GM19238 (cell line): ENCODE data around the gene CRY1.
A peak's percentile ranks its signal among the peaks of the same experiment; 100 is the strongest.

Experiments used
- DNase-seq: peaks from one replicate; pipeline ENCODE4 v3.0.0; 2011; ENCODE audit warnings: low spot score; ENCODE audit not compliant: insufficient read length

Gene CRY1

DNA sequence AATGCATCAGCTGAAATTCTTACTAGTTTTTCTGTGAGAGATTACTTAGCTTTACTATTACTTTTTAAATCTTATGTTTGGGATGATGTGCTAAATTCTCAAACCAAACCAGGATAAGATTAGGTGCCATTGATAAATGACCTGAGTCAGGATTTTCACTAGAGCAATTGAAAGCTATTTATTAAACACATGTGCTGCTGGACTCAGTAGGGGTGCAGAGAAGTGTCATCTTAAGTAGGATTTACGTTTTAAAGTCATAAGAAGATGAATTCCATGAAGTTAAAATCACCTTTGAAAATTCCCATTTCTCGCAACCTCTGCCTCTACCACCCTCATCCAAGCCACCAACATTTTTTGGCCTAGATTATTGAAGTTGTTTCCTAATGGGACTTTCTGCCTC lies 128.8 kb downstream of the CRY1 start:
- DNase-seq, result no peak

DNA sequence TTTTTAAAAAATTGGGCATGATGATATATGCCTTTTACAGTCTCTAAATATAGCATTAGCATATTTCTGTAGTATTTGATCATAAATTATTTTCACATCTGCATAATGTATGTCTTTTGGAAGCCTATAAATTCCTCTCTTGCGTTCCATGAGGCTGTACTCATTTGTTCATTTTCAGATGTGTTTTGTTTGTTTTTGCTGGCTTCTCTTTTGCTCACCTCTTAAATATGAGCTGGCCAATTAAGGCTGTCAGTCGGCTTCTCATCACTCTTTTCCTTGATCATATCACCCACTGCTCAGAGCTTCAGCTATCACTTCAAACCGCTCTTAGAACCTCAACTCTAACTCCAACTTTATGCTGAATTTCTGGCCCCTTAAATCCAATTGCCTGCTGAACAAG lies 131.1 kb downstream of the CRY1 start:
- no peak for DNase-seq

DNA sequence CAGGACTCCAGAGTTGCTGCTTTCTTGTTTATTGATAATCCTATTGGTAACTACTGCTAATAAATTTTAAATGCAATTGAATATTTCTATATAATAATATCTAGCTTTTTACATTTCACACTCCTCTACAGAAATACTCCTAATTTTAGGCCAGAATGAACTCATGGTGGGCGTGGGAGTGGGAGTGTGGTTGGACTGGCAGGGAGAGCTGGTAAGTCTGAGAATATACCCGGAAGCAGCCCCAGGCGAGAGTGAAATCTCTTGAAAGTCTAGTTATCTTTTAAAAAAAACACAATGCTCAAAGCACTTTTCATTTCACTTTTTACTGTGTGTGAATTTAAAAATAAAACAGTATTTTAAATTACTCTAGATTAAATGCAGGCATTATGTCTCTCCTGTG lies 132.9 kb downstream of the CRY1 start:
- no peak for DNase-seq

DNA sequence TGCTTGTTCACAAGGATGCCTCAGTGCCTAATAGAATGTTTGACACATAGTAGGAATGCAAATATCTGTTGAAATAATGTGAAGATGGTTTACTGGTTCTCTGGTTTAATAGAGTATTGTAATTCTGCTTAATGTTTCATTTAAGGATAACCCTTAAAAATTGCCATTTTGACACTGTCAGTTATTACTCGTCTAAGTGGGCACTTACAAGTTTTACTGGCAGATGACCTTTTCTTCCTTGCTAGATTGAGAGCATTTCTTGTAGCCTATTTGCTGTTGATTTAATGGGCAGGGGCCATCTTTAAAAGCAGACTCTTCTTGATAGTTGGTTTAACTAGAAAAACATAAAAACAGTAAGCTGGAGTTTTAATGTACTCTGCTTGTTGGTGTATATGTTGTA lies 135.8 kb downstream of the CRY1 start:
- no peak for DNase-seq

DNA sequence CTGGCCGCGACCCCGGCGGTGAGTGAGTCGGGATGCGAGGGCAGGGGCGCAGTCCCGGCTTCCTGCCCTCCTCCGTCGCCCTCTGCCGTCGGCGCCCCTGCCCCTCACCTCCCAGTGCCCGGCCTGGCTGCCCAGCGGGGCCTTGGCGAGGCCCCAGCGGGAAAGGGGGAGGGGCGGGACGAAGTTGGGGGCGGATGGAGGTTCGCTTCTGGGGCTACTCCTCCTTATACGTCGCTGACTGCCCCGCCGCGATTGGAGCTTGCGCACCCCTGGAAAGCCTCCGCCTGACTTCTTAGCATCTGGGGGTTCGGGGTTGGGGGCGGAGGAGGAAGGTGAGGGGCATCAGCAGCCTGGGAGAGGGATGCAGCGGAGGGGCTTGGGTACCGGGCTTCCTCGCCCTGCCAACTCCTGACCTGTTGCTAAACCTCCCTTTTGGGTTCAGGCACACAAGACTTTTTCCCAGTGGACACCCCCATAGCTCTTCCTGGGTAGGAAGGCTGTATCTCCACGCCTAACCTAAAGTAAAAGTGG lies 137.2 kb downstream of the CRY1 start:
- peak; percentile 40 for DNase-seq

DNA sequence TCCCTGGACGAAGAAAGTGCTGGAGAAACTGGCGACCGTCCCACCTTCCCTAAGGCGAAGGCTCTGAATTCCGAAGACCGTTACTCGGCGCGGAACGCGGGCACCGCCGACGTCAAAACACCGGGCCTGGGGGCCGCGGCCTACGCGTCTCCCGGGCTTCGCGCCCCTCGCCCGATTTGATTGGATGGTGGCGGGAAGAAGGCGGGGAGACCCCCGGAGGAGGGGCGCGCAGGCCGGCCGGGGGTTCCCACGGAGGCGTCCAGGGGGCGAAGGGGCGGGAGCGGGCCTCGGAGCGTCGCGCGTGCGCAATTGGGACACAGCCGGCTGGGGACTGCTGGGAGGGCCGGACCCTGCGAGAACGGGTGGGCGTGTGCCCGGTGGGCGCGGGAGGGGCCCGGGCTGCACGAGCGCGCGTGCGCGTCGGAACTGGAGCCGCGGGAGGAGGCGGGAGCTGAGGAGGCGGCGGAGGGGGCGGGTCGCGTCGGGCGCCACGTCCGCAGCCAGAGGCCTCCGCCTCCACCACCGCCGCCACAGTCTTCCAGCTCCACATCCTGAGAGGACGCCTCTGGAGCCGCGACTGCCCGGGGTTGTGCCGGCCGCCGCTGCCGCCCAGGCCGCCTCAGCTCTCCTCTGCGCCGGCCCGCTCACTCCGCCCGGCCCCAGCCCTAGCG lies 137.8 kb downstream of the CRY1 start, which contains the start of gene TMEM263:
TSS of gene TMEM263 (plus strand) at position 531 of the 671 bp plus-strand sequence. CDS start 11,210 bp downstream, outside the sequence.
- peak; percentile 86 for DNase-seq

DNA sequence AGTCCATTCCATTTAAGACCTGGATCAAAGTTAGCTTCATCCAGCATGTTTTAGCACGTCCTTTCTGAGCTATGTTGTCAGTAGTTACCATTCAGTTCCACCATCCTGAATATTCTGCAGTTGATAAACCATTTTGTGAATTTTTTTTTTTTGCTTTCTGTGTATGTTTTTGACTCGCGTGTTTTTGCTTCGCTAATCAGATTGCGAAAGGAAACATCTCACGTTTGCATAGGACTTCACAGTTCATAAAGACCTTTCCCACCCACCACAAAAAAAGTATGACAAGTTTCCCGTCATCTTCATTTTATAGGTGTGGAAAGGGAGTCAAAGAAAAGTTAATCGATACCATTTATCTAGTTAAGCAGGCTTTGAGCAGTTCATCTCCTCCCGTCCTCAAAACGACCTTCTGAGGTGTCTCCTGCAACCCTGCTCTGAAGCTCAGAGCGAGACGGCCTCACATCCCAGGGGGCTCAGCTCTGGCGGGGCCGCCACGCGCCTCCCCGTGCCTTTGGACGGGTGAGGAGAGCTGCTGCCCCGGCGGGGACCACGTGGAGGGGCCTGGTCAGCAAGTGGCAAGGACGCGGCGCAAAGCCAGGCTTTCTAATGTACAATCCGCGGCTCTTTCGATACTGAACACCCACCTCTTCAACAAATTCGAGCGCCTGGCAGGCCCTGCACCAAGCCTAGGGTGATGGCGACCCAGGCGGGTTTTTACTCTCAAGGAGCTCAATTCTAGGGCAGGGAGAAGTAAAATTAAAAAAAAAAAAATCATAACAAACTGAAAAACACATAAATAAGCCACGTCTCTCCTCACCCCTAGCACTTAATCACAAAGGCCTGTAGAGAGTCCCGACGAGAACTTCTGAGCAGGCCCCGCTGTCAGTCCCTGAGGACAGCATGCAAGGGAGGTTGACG lies 138.6 kb downstream of the CRY1 start:
- no peak for DNase-seq

DNA sequence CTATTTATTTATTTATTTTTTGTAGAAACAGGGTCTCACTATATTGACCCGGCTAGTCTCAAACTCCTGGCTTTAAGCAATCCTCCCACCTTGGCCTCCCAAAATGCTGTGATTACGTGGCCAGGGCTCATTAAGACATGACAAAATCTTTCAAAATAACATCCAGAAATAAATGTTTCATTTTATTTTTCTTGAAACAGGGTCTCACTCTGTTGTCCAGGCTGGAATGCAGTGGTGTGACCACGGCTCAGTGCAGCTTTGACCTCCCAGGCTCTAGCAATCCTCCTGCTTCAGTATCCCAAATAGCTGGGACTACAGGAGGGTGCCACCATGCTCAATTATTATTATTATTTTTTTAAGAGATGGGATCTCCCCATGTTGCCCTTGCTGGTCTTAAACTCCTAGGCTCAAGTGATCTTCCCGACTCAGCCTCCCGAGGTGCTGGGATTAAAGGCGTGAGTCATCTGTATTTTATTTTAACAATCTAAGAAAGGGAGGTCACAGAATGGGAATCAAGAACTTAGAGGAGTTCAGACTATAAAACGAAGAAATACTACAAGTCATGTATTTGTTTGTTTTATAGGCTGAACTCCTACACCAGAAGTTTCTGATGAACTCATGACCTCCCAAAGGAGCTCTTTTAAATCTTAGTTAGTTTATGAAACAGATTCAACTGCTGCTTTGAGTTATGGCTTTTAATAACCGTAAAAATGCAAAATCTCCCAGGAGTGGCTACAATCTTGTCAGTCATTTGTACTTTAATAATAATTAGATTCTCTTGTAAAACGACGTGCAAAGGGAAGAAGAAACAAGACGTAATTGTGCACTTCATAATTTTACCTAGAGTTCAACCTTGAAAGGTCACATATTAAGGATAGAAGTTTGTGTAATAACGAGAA lies 139.7 kb downstream of the CRY1 start:
- no peak for DNase-seq

DNA sequence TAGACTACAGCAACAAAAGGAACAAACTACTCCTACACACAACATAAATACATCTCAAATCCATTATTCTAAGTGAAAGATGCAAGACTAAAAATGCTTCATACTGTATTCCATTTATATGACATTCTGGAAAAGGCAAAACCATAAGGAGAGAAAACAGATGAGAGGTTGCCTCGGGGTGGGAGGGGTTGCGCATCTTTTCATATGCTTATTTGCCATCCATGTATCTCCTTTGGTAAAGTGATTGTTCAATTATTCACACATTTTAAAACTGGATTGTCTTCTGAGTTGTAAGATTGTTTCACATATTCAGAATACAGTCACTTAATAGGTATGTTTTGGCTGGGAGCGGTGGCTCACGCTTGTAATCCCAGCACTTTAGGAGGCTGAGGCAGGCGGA lies 142.8 kb downstream of the CRY1 start:
- no peak for DNase-seq

DNA sequence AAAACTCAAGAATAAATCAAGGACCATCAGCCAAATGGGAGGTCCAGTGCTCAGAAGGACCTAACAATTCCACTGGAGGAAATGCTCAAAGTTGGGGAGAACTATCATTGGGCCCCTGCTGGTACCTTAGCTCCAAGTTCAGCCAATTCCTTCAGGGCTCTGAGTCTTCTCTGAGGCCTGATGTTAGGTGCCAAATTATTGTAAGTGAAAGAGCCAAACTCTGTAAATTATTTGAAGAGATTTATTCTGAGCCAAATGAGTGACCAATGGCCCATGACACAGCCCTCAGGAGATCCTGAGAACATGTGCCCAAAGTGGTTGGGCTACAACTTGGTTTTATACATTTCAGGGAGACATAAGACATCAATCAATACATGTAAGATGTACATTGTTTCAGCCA lies 145.9 kb downstream of the CRY1 start:
- DNase-seq, result no peak

DNA sequence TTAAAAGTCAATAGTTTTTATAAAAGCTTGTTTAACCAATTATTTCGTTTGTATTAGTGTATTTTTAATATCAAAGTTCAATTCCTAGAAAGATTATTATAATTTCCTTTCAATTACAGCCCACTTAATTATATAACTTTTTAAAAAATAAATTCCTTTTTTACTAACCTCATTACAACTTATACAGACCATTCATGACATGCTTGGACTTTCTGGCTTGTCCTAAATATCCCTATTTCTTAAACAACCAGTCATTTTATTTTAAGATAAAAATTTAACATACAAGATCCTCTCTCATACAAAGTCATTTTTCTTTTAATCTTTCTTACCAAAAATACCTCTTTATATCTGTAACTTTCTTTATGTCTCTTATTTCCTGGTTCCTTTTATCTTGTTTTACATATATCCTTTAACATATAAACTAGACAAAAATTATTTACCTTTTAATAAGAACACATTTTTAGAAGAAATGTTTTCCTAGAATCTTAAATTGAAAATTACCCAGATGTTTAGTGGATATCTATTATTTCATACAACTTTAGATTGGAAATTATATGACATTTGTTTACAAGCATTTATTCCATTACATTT lies 148.0 kb downstream of the CRY1 start:
- no peak for DNase-seq

DNA sequence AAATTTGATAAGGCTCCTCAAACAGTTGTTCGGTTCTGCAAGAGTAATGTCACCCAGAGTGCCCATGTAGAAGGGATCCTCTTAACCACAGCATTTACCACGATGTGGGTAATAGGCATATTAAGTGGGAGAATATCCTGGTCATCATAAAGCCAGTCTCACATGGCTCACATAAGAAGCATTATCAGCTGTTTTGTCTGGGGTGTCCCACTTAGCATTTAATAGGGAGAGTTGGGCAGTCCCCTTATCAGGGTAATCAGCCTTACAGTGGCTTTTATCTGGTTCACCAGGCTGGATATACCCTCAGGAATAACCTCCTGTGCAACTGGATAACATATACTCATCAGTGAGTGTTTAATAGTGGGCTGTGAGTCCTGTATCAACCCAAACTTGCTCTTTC lies 150.6 kb downstream of the CRY1 start:
- no peak for DNase-seq

DNA sequence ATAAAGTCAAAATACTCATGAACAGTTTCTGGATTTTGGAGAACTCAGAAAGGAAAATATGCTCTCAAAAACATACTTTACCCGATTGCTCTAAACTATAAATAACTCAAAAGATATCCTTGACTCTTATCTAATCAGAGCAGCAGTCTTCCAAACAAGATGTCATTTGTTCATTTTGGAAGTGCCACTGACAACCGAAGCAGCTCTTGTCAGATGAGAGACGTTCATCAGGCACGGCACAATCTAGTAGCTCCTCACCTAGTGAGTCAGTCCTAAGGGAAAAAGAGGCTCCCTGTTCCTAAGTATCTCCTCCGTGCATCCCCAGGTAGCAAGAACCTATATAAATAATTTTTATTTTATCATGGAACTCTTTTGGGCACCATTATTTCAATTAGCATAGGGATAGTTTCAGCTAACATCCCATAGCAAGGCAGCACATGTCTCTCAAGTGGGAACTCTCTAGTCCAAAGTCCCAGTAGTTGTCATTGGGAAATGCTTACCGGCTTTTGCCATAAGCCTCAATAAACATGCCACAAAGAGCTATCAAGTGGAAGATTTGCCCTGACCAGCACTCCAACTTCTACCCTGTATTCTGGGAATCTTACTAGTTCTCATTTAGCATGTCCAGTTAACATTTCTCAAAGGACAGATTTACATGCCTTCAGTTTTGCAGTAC lies 151.7 kb downstream of the CRY1 start:
- no peak for DNase-seq
